Mesendoderm (in vitro differentiated cells): ENCODE measurements around the gene LRP8.

Source experiments
- DNase-seq: peaks from one replicate; pipeline ENCODE4 v3.0.0; 2013
- H2AK5ac ChIP-seq: 2 replicates; pipeline ENCODE4 v1.6.1; 2013; ENCODE audit warnings: low read length, inconsistent platforms
- H2BK120ac ChIP-seq: 2 replicates; pipeline ENCODE4 v1.6.1; 2013; ENCODE audit warnings: low read depth, mild to moderate bottlenecking, low read length, moderate library complexity, mixed read lengths
- H2BK15ac ChIP-seq: replicated peaks from 2 replicates; pipeline ENCODE4 v1.6.1; 2013; ENCODE audit warnings: low read depth, mild to moderate bottlenecking, moderate library complexity
- H2BK5ac ChIP-seq: 2 replicates; pipeline ENCODE4 v1.6.1; 2013; ENCODE audit warnings: low read length, inconsistent platforms
- H3K18ac ChIP-seq: 2 replicates; pipeline ENCODE4 v1.6.1; 2013; ENCODE audit warnings: mild to moderate bottlenecking, low read length, mixed read lengths
- H3K23ac ChIP-seq: one replicate; pipeline ENCODE4 v1.6.1; 2013; ENCODE audit warnings: low read length
- H3K27ac ChIP-seq: 2 replicates; pipeline ENCODE4 v1.5.1; 2013; ENCODE audit warnings: low read depth, mild to moderate bottlenecking, inconsistent platforms, low read length, moderate library complexity
- H3K27me3 ChIP-seq: 2 replicates; pipeline ENCODE4 v1.6.1; 2013; ENCODE audit warnings: low read length, control low read depth, mild to moderate bottlenecking, inconsistent platforms; ENCODE audit not compliant: insufficient read depth, poor library complexity
- H3K36me3 ChIP-seq: 2 replicates; pipeline ENCODE4 v1.6.1; 2013; ENCODE audit warnings: low read length, inconsistent platforms; ENCODE audit not compliant: control insufficient read depth, insufficient read depth
- H3K4ac ChIP-seq: one replicate; pipeline ENCODE4 v1.6.1; 2013; ENCODE audit warnings: low read depth, mild to moderate bottlenecking, low read length, moderate library complexity
- H3K4me1 ChIP-seq: 2 replicates; pipeline ENCODE4 v1.6.1; 2013; ENCODE audit warnings: low read depth, low read length, inconsistent platforms; ENCODE audit not compliant: control insufficient read depth
- H3K4me2 ChIP-seq: 2 replicates; pipeline ENCODE4 v1.6.1; 2013; ENCODE audit warnings: low read length
- H3K4me3 ChIP-seq: 2 replicates; pipeline ENCODE4 v1.5.1; 2013; ENCODE audit warnings: mild to moderate bottlenecking, low read length
- H3K56ac ChIP-seq: one replicate; pipeline ENCODE4 v1.6.1; 2013; ENCODE audit warnings: low read length
- H3K79me1 ChIP-seq: 2 replicates; pipeline ENCODE4 v1.6.1; 2013; ENCODE audit warnings: low read length, inconsistent platforms
- H3K79me2 ChIP-seq: 2 replicates; pipeline ENCODE4 v1.6.1; 2013; ENCODE audit warnings: mild to moderate bottlenecking, low read length; ENCODE audit not compliant: control insufficient read depth, insufficient read depth
- H3K9ac ChIP-seq: 2 replicates; pipeline ENCODE4 v1.6.1; 2013; ENCODE audit warnings: low read length, inconsistent platforms
- H4K5ac ChIP-seq: one replicate; pipeline ENCODE4 v1.6.1; 2013; ENCODE audit warnings: low read length
- H4K8ac ChIP-seq: one replicate; pipeline ENCODE4 v1.6.1; 2013; ENCODE audit warnings: low read depth, mild to moderate bottlenecking, control low read depth, low read length, moderate library complexity
- WGBS: extraction: QIAGEN DNeasy Blood & Tissue Kit; methylation state at CpG from one replicate; pipeline ENCODE4 v1.1.7; 2013; ENCODE audit warnings: low lambda C conversion rate, missing lambda C conversion rate; ENCODE audit not compliant: insufficient coverage; ENCODE audit errors: extremely low coverage; 5-methylcytosine and 5-hydroxymethylcytosine counted together

The LRP8 gene

GRCh38 chr1:53356637-53357036, 28.8 kb upstream of the LRP8 start:
- Histone ChIP-seq H2BK5ac (no peak overlapping the region), H3K4ac (no peak overlapping the region)

GRCh38 chr1:53354119-53354518, 26.2 kb upstream of the LRP8 start:
- Histone ChIP-seq H2BK5ac (no peak overlapping the region), H3K56ac (no peak overlapping the region), H3K23ac (no peak overlapping the region), H3K4me3 (no peak overlapping the region), H3K79me1 (no peaks in the 10 kb centered on the region), H3K4me1 (no peaks in the 10 kb centered on the region), H3K79me2 (no peaks in the 10 kb centered on the region), H4K5ac (no peak overlapping the region), H2BK120ac (no peak overlapping the region), H3K4ac (no peak overlapping the region), H2BK15ac (no peak overlapping the region), H3K27me3 (no peaks in the 10 kb centered on the region), H3K9ac (no peak overlapping the region), H3K4me2 (no peak overlapping the region), H3K18ac (no peak overlapping the region), H3K36me3 (no peaks in the 10 kb centered on the region), H2AK5ac (no peak overlapping the region), H4K8ac (no peak overlapping the region), H3K27ac (no peak overlapping the region)
- DNase-seq, result no peak

More at GRCh38 chr1:53356637-53357036, 28.8 kb upstream of the LRP8 start:
- no peak overlapping the region for H3K4me2 ChIP-seq
- H2AK5ac ChIP-seq, result no peak overlapping the region
- H4K5ac ChIP-seq, result no peak overlapping the region
- H3K4me3 ChIP-seq, result no peak overlapping the region
- no peak overlapping the region for H2BK120ac ChIP-seq
- H4K8ac ChIP-seq, result no peak overlapping the region
- no peak overlapping the region for H3K18ac ChIP-seq
- H3K27me3 ChIP-seq, result no peaks in the 10 kb centered on the region
- no peak overlapping the region for H3K56ac ChIP-seq
- H3K4me1 ChIP-seq, result peaks cover 1% of the 10 kb centered on the region
- H3K79me2 ChIP-seq, result no peaks in the 10 kb centered on the region
- no peak overlapping the region for H2BK15ac ChIP-seq
- no peak overlapping the region for H3K27ac ChIP-seq
- H3K9ac ChIP-seq, result no peak overlapping the region
- H3K23ac ChIP-seq, result no peak overlapping the region
- no peaks in the 10 kb centered on the region for H3K36me3 ChIP-seq
- no peak for DNase-seq
- H3K79me1 ChIP-seq, result no peaks in the 10 kb centered on the region

- Histone ChIP-seq H2BK5ac (no peak overlapping the region), H4K8ac (no peak overlapping the region), H3K79me2 (no peaks in the 10 kb centered on the region), H3K4ac (no peak overlapping the region), H2BK120ac (no peak overlapping the region), H3K23ac (no peak overlapping the region), H2BK15ac (no peak overlapping the region), H3K56ac (no peak overlapping the region), H3K9ac (no peak overlapping the region), H3K79me1 (no peaks in the 10 kb centered on the region), H3K4me1 (peaks cover 2% of the 10 kb centered on the region), H3K4me3 (no peak overlapping the region), H2AK5ac (no peak overlapping the region), H3K27ac (no peak overlapping the region), H3K4me2 (no peak overlapping the region), H3K18ac (no peak overlapping the region), H4K5ac (no peak overlapping the region), H3K27me3 (no peaks in the 10 kb centered on the region), H3K36me3 (no peaks in the 10 kb centered on the region)
- no CpG with 5 or more reads among the region's 1 CpG for WGBS
- DNase-seq, result no peak
These were observed 24.7 kb upstream of the LRP8 start for GRCh38 chr1:53352561-53352960.

- H3K4me1 ChIP-seq, result peaks cover 2% of the 10 kb centered on the region
- no peak overlapping the region for H3K18ac ChIP-seq
- H3K4me3 ChIP-seq, result no peak overlapping the region
- no peak overlapping the region for H2AK5ac ChIP-seq
- no peak overlapping the region for H3K9ac ChIP-seq
- no peak overlapping the region for H3K27ac ChIP-seq
- no peak overlapping the region for H2BK120ac ChIP-seq
- no peak overlapping the region for H3K4ac ChIP-seq
- H2BK5ac ChIP-seq, result no peak overlapping the region
- H3K79me2 ChIP-seq, result no peaks in the 10 kb centered on the region
- no CpG with 5 or more reads among the region's 8 CpGs for WGBS
- no peak overlapping the region for H4K8ac ChIP-seq
- no peak overlapping the region for H3K4me2 ChIP-seq
- no peak overlapping the region for H2BK15ac ChIP-seq
- H3K27me3 ChIP-seq, result no peaks in the 10 kb centered on the region
- no peaks in the 10 kb centered on the region for H3K36me3 ChIP-seq
- H3K56ac ChIP-seq, result peak overlapping the region; percentile 31
- H4K5ac ChIP-seq, result no peak overlapping the region
- no peaks in the 10 kb centered on the region for H3K79me1 ChIP-seq
- H3K23ac ChIP-seq, result peak overlapping the region; percentile 30
- DNase-seq, result no peak
These were observed 23.2 kb upstream of the LRP8 start for GRCh38 chr1:53350853-53351767.

GRCh38 chr1:53349968-53350852, 22.3 kb upstream of the LRP8 start:
- no peak for DNase-seq
- no CpG with 5 or more reads among the region's 7 CpGs for whole genome bisulfite sequencing
- no peak overlapping the region for H2BK5ac ChIP-seq

More at GRCh38 chr1:53349968-53350852, 22.3 kb upstream of the LRP8 start:
- no peak overlapping the region for H4K8ac ChIP-seq
- H3K27me3 ChIP-seq, result no peaks in the 10 kb centered on the region
- H3K79me2 ChIP-seq, result no peaks in the 10 kb centered on the region
- no peak overlapping the region for H2BK15ac ChIP-seq
- H3K4me1 ChIP-seq, result peaks cover 2% of the 10 kb centered on the region
- H3K27ac ChIP-seq, result no peak overlapping the region
- no peak overlapping the region for H3K4me3 ChIP-seq
- H3K23ac ChIP-seq, result no peak overlapping the region
- no peaks in the 10 kb centered on the region for H3K79me1 ChIP-seq
- H3K4ac ChIP-seq, result no peak overlapping the region
- no peak overlapping the region for H3K18ac ChIP-seq
- no peak overlapping the region for H3K4me2 ChIP-seq
- no peak overlapping the region for H3K56ac ChIP-seq
- no peak overlapping the region for H4K5ac ChIP-seq
- no peaks in the 10 kb centered on the region for H3K36me3 ChIP-seq
- H2BK120ac ChIP-seq, result no peak overlapping the region
- H3K9ac ChIP-seq, result no peak overlapping the region
- H2AK5ac ChIP-seq, result no peak overlapping the region
